Gastroesophageal sphincter (tissue), 3 donors: ENCODE measurements around the gene TMEM229B.

ENCODE experiments used
- POLR2A ChIP-seq, 2 donors: fragments of 450-650 bp; IDR thresholded peaks; one replicate each; pipeline ENCODE4 v1.6.1; 2017; ENCODE audit warnings: antibody characterized with exemption in 2 of 2, mild to moderate bottlenecking in 2 of 2, moderate library complexity in 1 of 2
- POLR2AphosphoS5 ChIP-seq: sonication (generic); formaldehyde crosslinking; IDR thresholded peaks from one replicate; pipeline ENCODE4 v1.6.1; 2017; ENCODE audit warnings: antibody characterized with exemption
- TF ChIP-seq, protein P1 (sequence below), 4 experiments: fragments of 200-600 bp in 2 of 4; fragments of 450-650 bp in 2 of 4; sonication (generic) in 1 of 4; IDR thresholded peaks; one replicate each; pipeline ENCODE4 v1.5.1; 2017 to 2019; ENCODE audit warnings: antibody characterized with exemption in 4 of 4, mild to moderate bottlenecking in 2 of 4, moderate library complexity in 2 of 4

DNA sequence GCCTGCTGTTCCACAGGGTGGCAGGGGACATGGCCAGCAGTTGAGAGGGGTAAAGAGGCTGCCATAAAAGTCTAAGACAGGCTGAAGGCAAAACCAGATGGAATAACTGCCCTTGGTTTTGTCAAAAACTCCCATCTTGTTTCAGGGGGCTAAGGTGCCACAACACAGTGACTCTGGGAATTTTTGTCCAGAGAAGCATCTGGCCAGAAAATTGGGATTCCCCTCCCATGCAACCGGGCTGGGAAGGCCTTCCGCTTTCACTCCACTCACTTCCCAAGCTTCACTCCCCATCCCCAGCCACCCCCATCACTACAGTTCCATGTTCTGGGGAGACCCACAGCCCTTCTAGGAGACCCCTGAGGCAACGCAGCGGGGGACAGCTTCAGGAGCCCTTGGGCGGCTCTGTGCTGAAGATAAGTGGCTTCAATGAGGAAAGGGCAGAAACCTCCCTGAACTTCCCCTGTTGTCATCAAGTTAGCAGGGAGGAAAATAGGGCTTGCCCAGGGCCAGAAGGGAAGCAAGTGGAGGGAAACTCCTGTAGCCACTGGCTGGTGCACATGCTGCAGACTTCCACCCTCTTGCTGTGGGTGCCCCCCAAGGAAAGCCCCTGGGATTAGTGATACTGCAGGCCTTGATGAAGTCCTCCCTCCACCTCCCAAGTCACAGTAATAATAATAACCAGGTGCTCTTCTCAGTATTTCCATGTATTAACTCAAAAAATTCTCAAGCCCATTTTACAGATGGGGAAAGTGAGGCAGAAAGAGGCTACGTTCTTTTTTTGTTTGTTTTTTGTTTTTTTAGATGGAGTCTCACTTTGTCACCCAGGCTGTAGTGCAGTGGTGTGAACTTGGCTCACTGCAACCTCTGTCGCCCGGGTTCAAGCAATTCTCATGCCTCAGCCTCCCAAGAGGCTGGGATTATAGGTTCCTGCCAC, 6.0 kb downstream of the TMEM229B start:
- TF ChIP-seq POLR2AphosphoS5 (no peak), POLR2A (IDR thresholded peaks at IDR 0.05) (no peak)
- TF ChIP-seq, protein P1, sequence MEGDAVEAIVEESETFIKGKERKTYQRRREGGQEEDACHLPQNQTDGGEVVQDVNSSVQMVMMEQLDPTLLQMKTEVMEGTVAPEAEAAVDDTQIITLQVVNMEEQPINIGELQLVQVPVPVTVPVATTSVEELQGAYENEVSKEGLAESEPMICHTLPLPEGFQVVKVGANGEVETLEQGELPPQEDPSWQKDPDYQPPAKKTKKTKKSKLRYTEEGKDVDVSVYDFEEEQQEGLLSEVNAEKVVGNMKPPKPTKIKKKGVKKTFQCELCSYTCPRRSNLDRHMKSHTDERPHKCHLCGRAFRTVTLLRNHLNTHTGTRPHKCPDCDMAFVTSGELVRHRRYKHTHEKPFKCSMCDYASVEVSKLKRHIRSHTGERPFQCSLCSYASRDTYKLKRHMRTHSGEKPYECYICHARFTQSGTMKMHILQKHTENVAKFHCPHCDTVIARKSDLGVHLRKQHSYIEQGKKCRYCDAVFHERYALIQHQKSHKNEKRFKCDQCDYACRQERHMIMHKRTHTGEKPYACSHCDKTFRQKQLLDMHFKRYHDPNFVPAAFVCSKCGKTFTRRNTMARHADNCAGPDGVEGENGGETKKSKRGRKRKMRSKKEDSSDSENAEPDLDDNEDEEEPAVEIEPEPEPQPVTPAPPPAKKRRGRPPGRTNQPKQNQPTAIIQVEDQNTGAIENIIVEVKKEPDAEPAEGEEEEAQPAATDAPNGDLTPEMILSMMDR (IDR thresholded peaks at IDR 0.05) = no peak
